Mucosa of stomach (tissue), 1 donor: Measurements from ENCODE around the gene NAMPT.

Source experiments
- H3K27me3 ChIP-seq: one replicate; pipeline ENCODE4 v1.7.0; 2013; ENCODE audit warnings: mild to moderate bottlenecking, low read length; ENCODE audit not compliant: control insufficient read depth, insufficient read depth
- H3K36me3 ChIP-seq: one replicate; pipeline ENCODE4 v1.7.0; 2013; ENCODE audit warnings: low read length; ENCODE audit not compliant: control insufficient read depth, insufficient read depth
- H3K4me1 ChIP-seq: one replicate; pipeline ENCODE4 v1.7.0; 2013; ENCODE audit warnings: mild to moderate bottlenecking, low read length; ENCODE audit not compliant: control insufficient read depth, insufficient read depth
- H3K4me3 ChIP-seq: one replicate; pipeline ENCODE4 v1.7.0; 2013; ENCODE audit warnings: low read length
- H3K9ac ChIP-seq: one replicate; pipeline ENCODE4 v1.7.0; 2013; ENCODE audit warnings: mild to moderate bottlenecking, low read length, moderate library complexity
- H3K9me3 ChIP-seq: one replicate; pipeline ENCODE4 v1.7.0; 2013; ENCODE audit warnings: mild to moderate bottlenecking, low read length, moderate library complexity; ENCODE audit not compliant: control insufficient read depth
- donor health status: Pancreatic carcinoma.

NAMPT gene

GRCh38 chr7:106239406-106239805, 45.4 kb downstream of the NAMPT start:
- H3K4me1 ChIP-seq = no peaks in the 10 kb centered on the region
- H3K4me3 ChIP-seq = no peak overlapping the region
- no peak overlapping the region for H3K9ac ChIP-seq
- H3K36me3 ChIP-seq = no peaks in the 10 kb centered on the region
- no peaks in the 10 kb centered on the region for H3K9me3 ChIP-seq
- no peaks in the 10 kb centered on the region for H3K27me3 ChIP-seq

GRCh38 chr7:106238830-106239229, 46.0 kb downstream of the NAMPT start:
- H3K36me3 ChIP-seq = no peaks in the 10 kb centered on the region
- H3K27me3 ChIP-seq = no peaks in the 10 kb centered on the region
- H3K9me3 ChIP-seq = no peaks in the 10 kb centered on the region
- no peak overlapping the region for H3K4me3 ChIP-seq
- no peak overlapping the region for H3K9ac ChIP-seq
- H3K4me1 ChIP-seq = no peaks in the 10 kb centered on the region

GRCh38 chr7:106236065-106236464, 48.7 kb downstream of the NAMPT start:
- Histone ChIP-seq H3K4me1 (no peaks in the 10 kb centered on the region), H3K4me3 (no peak overlapping the region), H3K9ac (no peak overlapping the region), H3K9me3 (no peaks in the 10 kb centered on the region), H3K27me3 (no peaks in the 10 kb centered on the region), H3K36me3 (no peaks in the 10 kb centered on the region)

DNA sequence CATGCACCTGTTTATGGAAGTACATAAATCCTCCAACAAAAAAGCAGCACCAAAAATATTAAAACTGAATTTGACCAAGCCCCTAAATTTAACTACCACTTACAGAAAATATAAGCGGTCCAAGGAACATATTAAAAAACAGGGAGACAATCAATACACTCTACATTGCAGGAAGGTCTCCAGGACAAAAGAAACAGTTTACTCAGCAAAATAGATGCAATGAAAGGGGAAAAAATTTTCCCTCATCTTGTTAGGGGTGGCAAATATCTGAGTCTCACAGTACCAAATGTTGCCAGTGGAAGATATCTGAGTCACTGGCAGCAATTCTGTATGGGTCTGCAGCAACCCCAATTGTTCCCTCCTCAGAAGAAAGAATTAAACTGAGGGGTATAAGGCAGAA, 50.4 kb downstream of the NAMPT start:
- no peaks in the 10 kb centered on the region for H3K9me3 ChIP-seq
- H3K27me3 ChIP-seq = no peaks in the 10 kb centered on the region
- no peak overlapping the region for H3K9ac ChIP-seq

GRCh38 chr7:106231856-106232490, 52.8 kb downstream of the NAMPT start:
- Histone ChIP-seq H3K4me3 (no peak overlapping the region), H3K36me3 (no peaks in the 10 kb centered on the region), H3K9ac (no peak overlapping the region)

More for the DNA sequence above, 50.4 kb downstream of the NAMPT start:
- Histone ChIP-seq H3K36me3 (no peaks in the 10 kb centered on the region), H3K4me3 (no peak overlapping the region), H3K4me1 (no peaks in the 10 kb centered on the region)

GRCh38 chr7:106225856-106226255, 58.9 kb downstream of the NAMPT start:
- Histone ChIP-seq H3K4me3 (no peak overlapping the region), H3K27me3 (no peaks in the 10 kb centered on the region), H3K9me3 (no peaks in the 10 kb centered on the region), H3K4me1 (no peaks in the 10 kb centered on the region), H3K36me3 (no peaks in the 10 kb centered on the region), H3K9ac (no peak overlapping the region)

More at GRCh38 chr7:106231856-106232490, 52.8 kb downstream of the NAMPT start:
- H3K4me1 ChIP-seq = no peaks in the 10 kb centered on the region
- no peaks in the 10 kb centered on the region for H3K27me3 ChIP-seq
- H3K9me3 ChIP-seq = no peaks in the 10 kb centered on the region

GRCh38 chr7:106224797-106225196, 60.0 kb downstream of the NAMPT start:
- no peak overlapping the region for H3K4me3 ChIP-seq
- H3K9me3 ChIP-seq = no peaks in the 10 kb centered on the region
- H3K36me3 ChIP-seq = no peaks in the 10 kb centered on the region

GRCh38 chr7:106223156-106223555, 61.6 kb downstream of the NAMPT start:
- Histone ChIP-seq H3K27me3 (no peaks in the 10 kb centered on the region), H3K4me3 (no peak overlapping the region), H3K4me1 (no peaks in the 10 kb centered on the region), H3K9me3 (no peaks in the 10 kb centered on the region), H3K9ac (no peak overlapping the region), H3K36me3 (no peaks in the 10 kb centered on the region)

More at GRCh38 chr7:106224797-106225196, 60.0 kb downstream of the NAMPT start:
- H3K9ac ChIP-seq = no peak overlapping the region
- no peaks in the 10 kb centered on the region for H3K27me3 ChIP-seq
- no peaks in the 10 kb centered on the region for H3K4me1 ChIP-seq

GRCh38 chr7:106222545-106222944, 62.2 kb downstream of the NAMPT start:
- peaks cover 2% of the 10 kb centered on the region for H3K4me1 ChIP-seq
- no peaks in the 10 kb centered on the region for H3K9me3 ChIP-seq
- H3K9ac ChIP-seq = no peak overlapping the region
- no peaks in the 10 kb centered on the region for H3K27me3 ChIP-seq
- no peaks in the 10 kb centered on the region for H3K36me3 ChIP-seq
- no peak overlapping the region for H3K4me3 ChIP-seq

DNA sequence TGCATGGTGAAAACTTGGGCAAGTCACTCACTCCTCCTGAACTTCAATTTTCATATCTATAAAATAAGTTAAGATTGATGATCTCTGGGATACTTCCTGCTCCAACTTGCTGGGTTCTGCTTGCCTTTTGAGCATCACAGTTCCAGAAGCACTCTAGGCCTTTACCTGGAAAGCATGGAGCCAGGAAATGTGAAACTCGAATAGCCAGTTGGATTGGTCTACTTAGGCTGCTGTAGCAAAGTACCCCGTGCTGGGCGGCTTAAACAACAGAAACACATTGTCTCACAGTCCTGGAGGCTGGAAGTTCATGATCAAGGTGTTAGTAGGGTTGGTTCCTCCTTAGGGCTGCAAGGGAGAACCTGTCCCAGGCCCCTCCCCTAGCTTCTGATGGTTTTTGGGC, 64.5 kb downstream of the NAMPT start:
- H3K9ac ChIP-seq = no peak overlapping the region
- H3K27me3 ChIP-seq = no peaks in the 10 kb centered on the region
- H3K4me1 ChIP-seq = peaks cover 19% of the 10 kb centered on the region

GRCh38 chr7:106219170-106219569, 65.6 kb downstream of the NAMPT start:
- Histone ChIP-seq H3K4me1 (peaks cover 19% of the 10 kb centered on the region), H3K27me3 (no peaks in the 10 kb centered on the region), H3K4me3 (no peak overlapping the region), H3K9me3 (no peaks in the 10 kb centered on the region), H3K36me3 (no peaks in the 10 kb centered on the region), H3K9ac (no peak overlapping the region)

More for the DNA sequence above, 64.5 kb downstream of the NAMPT start:
- Histone ChIP-seq H3K36me3 (no peaks in the 10 kb centered on the region), H3K9me3 (no peaks in the 10 kb centered on the region), H3K4me3 (no peak overlapping the region)

- Histone ChIP-seq H3K4me1 (peaks cover 19% of the 10 kb centered on the region), H3K4me3 (no peak overlapping the region), H3K9ac (no peak overlapping the region)
Observed at GRCh38 chr7:106218546-106218945, 66.2 kb downstream of the NAMPT start.

More at GRCh38 chr7:106218546-106218945, 66.2 kb downstream of the NAMPT start:
- Histone ChIP-seq H3K36me3 (no peaks in the 10 kb centered on the region), H3K27me3 (no peaks in the 10 kb centered on the region), H3K9me3 (no peaks in the 10 kb centered on the region)
